Endothelial cell of hepatic sinusoid (primary cell): ENCODE data around the gene CACTIN.
"Not testable (repeated sequence)": the region's sequence is repeated elsewhere in the genome, so short reads cannot be mapped to it uniquely, and the experiment has no call there.

ENCODE experiments used
- in situ Hi-C: cut with HindIII; loops from 2 replicates; pipeline ENCODE4 v1.10.0; 2017; ENCODE audit warnings: low sequenced_read_pairs

CACTIN gene

DNA sequence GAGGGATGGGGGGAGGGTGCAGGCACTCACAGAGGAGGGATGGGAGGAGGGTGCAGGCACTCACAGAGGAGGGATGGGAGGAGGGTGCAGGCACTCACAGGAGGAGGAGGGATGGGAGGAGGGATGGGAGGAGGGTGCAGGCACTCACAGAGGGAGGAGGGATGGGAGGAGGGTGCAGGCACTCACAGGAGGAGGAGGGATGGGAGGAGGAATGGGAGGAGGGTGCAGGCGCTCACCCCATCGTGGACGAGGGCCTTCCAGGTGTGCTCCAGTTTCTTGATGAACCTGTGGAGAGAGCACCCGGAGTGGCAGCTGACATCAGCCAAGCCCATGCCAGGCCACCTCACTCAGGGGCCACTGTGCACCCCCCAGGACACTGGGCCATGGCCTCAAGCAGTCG lies 20.5 kb upstream of the CACTIN start:
- in situ Hi-C loops: not testable (repeated sequence)

DNA sequence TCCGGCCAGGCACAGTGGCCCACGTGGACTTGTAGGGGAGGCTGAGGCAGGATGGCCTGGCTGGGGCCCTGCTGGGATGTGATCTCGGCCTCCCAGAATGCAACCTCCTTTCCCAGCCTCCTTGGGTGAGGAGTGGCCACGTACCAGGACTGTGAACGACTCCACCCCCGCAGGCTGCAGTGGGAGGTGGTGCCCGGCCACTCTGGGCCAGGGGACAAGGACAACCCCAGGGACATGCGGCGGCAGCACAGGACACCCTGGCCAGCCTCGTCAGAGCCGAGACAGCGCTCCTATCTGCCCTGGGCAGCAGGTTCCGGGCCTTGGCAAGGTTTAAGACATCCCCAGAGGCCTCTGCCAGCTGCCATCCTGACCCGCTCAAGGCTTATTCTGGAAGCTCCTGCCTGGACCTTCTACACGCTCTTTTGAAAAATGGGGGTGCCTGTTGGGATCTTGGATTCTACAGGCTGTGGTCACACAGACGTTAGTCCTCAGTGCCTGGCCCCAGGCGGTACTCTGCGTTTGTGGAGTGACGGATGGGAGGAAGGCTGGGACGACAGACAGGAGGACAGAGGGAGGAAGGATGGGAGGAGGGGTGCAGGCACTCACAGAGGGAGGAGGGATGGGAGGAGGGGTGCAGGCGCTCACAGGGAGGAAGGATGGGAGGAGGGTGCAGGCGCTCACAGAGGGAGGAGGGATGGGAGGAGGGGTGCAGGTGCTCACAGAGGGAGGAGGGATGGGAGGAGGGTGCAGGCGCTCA lies 19.9 kb upstream of the CACTIN start:
- in situ Hi-C loops: no loop called here

DNA sequence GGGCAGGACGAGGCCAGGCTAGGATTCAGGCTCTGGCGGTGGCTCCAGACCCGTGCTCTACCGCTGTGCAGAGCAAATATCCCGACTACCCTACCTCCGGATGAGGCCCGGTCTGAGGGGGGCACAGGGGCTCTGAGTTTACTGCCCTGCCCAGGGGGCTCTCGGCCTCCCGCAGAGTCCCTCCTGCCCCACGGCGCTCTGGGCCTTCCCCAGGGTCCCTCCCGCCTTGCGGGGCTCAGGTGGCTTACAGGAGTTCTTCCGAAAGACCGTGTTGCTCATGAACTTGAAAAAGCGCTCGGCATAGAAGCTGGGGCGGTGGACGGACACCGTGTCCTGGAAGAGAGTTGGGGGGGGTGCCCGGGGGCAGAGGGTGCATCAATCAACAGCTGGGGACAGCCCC lies 19.1 kb upstream of the CACTIN start:
- in situ Hi-C loops: no loop called here

DNA sequence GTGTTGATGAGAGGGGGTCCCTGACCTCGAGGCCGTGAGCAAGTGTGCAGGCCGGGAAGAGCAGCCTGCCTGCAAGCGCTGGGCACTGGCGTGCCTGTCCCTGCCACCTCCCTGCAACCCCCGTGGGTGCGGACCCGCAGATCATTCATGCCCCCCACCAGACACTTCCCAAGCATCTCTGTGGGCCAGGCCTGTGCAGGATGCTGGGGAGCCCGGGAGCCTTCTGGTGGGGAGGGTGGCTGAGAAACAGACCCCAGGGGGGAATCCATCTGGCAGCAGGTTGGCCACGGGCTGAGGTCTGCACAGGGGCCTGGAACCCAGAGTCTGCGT lies 18.4 kb upstream of the CACTIN start:
- in situ Hi-C loops: no loop called here

DNA sequence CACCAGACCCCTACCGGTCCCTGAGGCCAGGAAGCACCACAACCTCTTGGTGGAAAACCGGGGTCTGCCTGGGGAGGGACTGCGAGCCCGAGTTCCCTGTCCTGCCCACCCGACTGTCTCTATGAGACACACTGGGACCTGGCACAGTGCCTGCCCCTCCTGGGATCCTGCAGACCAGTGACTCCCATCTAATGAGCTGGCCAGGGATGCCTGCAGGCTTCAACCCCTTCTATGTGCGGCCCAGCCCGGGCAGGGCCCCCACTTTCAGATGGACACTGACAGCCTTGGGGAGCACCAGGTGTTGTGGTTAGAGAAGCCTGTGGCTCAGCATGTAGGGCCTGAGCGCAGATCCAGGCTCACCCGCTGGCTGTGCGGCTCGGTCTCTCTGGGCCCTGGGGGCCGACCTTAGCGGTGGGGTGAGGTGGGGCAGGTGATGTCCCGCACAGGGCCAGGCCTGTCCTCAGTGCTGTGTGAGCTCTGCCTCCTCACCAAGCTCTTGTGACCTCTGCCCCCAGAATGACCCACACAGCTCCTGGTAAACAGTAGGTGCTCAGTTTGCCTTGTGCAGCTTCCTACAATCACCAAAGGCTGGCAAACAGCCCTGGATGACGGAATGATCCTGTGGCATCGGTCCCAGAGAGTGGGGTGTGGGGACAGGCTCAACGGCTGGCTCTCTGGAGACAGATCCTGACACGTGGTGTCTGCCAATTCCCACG lies 17.9 kb upstream of the CACTIN start:
- in situ Hi-C loops: no loop called here

DNA sequence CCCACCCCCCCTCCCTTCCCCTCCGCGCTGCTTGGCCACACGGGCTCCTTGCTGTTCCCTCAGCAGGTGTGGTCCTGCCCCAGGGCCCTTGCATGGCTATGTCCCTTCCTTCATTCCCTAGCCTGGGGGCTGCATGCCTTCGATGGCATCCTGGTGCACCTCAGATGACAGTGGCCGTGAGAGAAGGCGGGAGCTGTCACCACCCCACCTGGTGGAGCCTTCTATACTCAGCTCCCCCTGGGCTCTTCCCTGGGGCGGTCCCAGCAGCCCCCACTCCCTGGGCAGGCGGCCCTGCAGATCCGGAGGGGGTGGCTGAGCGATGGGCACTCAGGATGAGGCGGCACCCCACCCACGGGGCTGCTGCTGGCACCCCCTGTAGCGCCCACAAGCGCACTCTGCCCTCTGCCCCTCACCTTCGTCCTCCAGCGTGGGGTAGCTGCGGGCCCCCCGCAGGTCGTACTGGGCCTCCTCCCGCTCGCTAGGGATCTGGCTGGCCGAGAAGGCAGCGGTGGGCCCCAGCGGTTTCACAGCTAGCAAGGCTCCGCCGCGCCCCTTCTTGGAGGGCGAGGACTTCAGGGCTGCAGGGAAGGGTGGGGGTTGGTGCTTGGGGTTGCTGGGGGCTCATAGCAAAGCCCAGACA lies 17.2 kb upstream of the CACTIN start:
- in situ Hi-C loops: no loop called here

DNA sequence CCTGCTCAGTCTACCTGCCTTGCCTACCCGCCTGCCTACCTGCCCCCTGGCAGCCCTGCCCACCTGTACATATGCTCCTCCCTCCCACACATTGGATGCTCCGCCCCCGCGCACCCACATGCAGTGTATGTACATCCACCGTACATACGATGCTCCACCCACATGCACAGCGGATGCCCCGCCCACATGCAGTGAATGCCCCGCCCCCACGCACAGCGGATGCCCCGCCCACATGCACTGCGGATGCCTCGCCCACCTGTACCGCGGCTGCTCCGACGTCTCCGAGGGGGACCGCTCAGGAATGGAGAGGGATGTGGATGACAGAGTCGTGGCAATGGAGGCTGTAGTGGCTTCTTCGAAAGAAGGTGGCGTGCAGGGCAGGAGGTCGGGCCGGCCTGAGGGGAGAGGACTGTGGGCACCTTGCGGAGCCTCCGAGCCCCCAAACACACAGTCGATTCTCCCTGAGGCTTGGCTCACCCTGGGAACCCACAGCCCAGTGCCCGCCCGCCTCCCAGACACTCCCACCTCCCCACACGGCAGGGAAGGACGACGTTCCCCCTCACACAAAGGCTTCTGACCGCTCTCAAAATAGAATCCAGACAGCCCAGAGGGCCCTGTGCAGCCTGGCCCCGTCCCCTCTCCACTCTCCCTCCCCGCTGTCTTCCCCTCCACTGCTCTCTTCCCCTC lies 16.5 kb upstream of the CACTIN start:
- in situ Hi-C loops: no loop called here

DNA sequence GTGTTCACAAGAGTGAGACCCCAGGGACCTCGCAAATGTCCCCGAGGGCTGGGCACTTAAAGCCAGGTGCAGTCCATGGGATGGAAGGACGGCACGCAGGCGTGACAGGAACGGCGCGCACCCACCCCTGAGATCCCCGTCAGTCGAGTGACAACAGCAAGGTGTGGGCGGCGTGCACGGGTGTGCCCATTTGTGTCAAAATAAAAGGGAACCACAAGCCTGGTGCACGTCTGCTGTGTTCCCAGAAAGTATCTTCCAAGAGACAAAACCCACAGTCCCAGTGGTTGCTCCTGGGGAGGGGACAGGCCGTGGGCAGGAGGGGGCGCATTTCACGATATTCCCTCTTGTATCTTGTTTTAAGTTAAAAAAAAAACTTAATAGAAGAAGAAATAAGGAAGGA lies 15.7 kb upstream of the CACTIN start:
- in situ Hi-C loops: no loop called here

DNA sequence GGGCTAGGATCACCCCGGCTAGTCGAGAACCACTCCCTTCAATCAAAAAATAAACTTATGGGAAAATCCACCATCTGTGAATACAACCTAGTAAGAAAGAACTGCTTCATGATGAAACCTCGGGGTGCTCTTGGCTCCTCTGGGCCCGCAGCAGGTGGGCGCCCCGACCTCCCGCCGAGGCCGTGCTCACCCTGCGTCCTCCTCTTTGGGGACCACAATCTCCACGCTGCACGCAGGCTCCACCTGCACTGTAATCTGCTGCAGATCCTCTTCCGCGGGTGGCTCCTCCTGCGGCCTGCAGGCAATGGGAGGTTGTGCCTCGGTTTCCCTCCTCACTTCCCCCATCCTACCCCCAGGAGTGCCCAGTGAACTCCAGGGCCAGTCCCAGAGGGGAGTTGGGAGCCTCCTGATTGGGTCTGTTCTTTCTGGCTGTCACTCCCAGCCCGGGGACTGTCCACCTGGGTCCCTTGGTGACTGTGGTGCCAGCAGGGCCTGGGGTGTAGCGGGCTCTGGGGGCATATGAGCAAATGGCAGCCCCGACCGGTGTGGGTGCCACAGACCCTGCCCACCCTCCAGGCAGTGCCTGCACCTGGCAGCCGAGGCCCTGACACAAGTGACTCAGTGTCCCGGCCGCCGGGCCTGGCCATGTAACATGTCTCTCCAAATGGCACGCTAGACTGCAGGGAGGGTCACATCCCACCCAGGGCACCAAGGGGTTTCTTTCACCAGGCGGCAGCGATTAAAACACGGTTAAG lies 15.1 kb upstream of the CACTIN start:
- in situ Hi-C loops: no loop called here

DNA sequence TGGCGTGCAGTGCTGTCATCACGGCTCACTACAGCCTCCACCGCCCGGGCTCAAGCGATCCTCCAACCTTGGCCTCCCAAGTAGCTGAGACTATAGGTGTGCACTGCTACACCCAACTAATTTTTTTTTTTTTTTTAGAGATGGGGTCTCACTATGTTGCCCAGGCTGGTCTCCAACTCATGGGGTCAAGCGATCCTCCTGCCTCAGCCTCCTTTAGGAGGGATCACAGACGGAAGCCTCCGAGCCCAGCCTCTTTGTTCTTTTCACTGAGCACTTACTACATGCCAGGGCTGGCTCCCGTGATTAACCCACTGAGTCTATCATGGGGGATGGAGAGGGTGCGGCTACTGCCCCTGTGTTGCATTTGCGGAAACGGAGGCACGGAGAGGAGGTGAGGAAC lies 12.9 kb upstream of the CACTIN start:
- in situ Hi-C loops: no loop called here

DNA sequence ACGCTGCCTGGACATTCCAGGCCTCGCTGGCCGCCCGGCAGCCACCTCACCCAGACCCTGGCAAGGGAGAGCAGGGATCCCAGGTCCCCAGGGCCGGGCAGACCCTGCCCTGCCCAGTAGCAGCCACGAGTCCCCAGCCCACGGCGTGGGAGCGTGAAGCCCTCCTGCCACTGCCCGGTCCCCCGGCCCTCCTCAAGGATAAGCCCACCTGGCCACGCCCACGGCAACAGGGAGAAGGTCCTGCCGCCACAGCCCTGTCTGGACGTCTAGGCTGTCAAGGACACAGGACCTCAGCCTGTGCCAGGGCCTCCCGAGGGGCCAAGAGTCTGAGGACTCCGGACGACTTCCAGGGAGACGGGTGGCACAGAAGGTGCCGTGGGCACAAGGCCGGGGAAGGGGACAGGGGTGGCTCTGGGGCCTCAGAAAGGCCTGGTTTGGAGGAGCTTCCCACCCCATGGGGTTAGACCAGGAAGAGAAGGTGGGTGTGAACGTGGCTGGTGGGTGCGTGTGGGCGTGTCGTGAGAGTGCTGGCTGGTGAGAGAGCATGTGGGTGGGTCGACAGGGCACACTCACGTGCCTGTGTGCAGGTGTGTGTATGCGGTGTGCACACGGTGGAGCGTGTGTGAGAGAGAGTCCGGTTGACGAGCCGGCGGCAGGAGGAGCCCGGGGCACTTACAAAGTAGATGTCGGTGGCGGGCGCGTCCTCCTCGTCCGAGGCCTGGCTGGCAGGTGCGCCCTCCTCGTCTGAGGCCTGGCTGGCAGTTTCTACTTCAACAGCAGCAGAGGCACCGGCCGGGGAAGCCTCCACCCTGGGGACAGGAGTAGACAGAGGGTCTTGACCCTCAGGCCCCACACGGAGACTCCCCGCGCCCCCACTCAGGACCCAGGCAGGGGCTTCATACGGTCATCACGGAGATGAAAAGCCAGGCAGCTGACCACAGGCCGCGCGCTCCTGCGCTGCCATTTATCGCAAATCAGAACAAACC lies 11.9 kb upstream of the CACTIN start:
- in situ Hi-C loops: no loop called here

DNA sequence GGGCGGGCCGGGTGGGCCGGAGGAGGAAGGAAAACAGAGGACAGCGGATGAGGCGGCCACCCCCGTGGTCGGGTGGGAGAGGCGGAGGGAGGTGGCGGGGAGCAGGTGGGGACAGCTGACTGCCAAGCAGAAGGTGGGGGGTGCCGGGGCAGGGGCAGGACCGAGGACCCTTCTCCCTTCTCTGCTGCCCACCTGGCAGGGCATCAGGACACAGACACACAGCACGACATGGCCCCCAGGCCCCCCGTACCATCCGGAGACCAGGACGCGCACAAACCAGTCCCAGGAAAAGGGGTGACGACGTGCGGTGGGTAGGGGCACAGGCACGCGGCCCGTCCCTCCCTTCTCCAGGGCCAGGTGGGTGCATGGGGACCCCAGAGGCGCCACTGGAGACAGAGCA lies 11.0 kb upstream of the CACTIN start:
- in situ Hi-C loops: no loop called here

DNA sequence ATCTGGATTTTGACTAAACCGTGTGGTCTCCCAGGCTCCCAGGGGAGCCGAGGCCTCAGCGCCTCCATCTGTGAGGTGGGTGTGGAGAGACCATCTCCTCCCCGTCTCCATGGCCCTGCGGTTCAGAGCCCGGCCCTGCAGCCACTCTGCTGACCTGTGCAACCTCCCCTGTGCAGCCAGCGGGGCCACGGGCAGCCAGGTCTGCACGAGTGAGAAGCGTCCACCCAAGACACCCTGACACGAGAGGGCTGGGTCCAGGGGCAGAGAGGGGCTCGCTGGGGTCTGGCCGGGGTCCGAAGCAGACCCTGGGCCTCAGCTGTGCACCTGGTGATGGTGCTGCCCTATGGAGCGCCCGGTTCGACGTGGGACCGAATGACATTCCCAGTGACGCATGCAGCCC lies 10.4 kb upstream of the CACTIN start:
- in situ Hi-C loops: no loop called here

DNA sequence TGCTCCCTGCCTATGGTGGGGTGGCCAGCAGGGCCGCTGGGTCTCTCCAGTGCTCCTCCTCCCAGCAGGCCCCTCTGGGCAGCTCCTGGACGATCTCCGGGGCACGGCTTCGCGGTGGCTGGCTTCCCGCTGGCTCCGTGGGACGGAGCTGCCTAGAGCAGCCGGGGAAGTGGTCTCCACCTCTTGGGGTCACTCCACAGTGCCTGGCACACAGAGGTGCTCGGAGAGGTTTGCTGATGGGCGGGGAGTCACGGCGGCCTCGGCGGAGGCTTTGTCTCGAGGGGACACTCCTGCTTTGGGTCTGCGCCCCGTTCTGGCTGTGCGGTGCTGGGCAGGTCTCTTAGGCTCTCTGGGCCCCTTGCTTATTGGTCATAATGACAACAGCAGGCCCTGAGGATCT lies 9.9 kb upstream of the CACTIN start:
- in situ Hi-C loops: no loop called here

DNA sequence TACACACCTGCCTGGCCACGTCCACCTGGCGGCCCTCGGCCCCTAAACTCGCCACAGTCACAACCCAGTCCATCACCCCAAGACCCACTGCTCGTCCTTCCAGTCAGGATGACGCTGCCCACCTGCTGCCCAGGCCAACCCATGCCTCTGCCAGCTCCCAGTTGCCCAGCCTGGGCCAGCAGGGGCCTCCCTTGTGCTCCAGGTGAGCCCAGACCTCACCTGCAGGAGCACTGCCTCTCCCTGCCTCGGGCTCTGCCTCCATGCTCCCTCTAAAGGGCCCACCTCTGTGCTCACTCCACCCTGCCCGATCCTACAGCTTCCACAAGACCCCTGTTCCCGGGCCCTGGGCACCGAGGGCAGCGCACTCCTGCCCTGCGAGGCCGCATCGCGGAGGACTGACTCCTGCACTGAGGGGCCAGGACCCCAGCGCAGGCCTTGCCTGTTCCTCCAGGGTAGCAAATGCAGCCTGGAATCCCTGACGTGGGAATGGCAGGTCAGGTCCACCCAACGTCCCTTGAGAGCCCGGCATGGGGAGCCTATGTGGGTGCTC lies 8.0 kb upstream of the CACTIN start:
- in situ Hi-C loops: no loop called here

DNA sequence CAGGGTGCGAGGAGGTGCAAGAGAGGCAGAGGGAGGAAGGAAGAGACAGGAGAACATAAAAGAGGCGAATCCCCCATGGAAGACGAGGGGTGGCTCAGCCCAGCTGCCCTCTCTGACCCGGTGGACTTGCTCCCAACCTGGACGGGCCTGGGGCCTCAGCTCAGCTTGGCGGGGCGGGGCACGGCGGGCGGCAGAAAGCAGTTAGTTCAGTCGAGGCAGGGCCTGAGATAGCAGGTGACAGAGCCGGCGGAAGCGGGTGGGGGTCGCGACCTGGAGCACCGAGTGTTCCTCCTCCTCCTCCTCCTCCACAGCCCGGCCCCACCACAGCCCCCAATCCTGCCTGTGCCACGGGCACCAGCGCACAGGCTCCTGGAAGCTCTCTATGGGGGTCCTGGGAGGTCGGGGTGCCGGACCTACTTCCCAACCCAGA lies 7.0 kb upstream of the CACTIN start:
- in situ Hi-C loops: no loop called here

DNA sequence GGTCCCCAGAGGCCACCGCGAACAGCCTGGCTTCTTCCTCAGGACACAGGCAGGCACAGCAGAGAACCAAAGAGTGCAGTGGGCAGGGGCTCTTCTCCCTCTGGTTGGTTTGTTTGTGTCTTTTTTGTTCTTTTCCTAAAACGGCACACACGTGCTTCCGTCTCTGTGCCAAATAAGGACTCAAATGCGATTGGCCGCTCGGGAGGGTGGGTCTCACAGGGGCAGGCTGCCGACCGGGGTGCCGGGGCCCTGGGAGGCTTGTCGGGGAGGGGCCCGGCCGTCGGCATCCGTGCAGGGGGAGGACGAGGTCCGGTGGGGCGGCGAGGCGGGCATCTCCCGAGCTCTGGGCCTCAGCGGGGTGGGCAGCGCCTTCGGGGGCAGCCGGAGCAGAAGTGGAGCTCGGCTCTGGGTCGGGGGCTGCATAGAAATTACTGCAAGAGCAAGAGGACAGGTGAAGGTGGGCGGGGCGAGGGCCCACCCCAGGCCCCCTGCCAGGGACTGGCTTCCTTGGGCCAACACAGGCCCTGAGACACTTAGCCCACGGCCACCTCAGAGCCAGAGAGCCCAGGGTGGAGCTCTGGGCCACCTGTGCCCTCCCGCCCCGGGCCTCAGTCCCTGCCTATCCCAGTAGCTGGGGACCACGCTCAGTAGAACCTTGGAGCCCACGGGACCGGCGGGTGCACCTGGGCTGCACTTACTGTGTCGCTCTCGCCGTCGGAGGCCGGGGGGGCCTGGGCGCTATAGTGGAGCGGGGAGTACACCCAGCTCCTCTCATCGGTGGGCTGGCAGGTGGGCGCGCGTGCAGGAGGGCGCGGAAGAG lies 6.4 kb upstream of the CACTIN start:
- in situ Hi-C loops: no loop called here

DNA sequence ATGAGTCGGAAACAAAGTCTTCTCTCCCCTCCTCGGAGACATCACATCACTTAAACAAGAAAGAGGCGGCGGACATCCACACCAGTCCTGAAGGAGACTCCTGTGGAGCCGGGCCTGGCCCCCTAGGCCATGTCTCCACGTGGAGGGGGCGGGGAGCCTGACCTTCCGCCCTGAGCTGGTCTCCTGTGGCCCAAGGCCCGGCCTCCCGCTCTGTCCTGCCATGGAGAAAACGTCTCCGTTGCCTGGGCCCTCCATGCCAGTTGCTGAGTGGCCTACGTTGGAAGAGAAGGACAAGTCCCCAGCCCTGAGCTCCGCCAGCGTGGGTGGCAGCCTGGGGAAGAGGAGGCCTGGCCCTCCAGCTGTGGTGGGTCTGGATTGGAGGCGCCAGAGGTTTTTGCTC lies 5.5 kb upstream of the CACTIN start:
- in situ Hi-C loops: no loop called here
